GM18951 (cell line): ENCODE measurements around the gene PCNT.

Experiments used
- POLR2A ChIP-seq: IDR thresholded peaks from 4 replicates; pipeline ENCODE4 v1.6.1; 2011; ENCODE audit warnings: mild to moderate bottlenecking; ENCODE audit not compliant: insufficient read length, insufficient read depth; ENCODE audit errors: extremely low read depth
- in situ Hi-C: fragments of 300-500 bp; cut with MboI; formaldehyde crosslinking; loops from one replicate; pipeline ENCODE4 v1.12.0; 2022; ENCODE audit warnings: low sequenced_read_pairs, mixed read lengths, inconsistent platforms; ENCODE audit not compliant: unreplicated experiment

Gene PCNT

GRCh38 chr21:46472246-46472645 is 148.3 kb downstream of the PCNT start:
- TF ChIP-seq POLR2A = no peak
- in situ Hi-C loops = no loop called here

DNA sequence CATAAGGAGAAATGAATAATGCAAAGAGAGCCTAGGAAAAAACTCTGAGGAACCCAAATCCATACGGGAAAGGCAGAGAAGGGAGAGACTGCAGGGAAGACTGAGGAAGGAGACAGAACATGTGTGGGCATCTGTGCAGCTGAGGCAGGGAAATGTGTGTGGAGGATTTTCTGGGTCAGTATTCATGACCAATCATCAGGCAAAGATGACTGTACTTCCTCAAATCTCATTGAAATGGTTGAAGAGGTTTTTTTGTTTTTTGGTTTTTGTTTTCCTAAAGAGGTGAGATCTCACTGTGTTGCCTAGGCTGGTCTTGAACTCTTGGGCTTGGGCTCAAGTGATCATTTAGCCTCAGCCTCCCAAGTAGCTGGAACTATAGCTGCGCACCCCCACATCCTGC is 150.4 kb downstream of the PCNT start:
- in situ Hi-C loops = no loop called here

DNA sequence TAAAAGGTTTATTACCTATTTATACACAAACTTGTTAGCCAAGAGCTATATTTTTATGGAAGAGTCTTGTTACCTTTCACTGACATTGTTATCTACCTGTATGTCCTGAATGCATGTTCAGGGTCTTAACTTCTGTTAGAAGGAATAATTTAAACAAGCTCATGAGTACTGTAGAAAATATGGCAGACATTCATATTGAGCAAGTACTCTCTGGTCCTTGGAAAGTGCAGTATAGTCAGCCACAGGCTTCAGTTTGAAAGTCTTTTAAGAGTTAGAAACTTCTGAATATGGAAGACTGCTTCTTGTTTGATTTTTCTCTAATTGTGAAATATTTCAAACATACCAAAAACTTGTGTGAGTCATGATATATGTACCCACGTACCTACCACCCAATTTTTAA is 151.3 kb downstream of the PCNT start:
- no peak for TF ChIP-seq POLR2A
- in situ Hi-C loops = no loop called here

More for the DNA sequence above, 150.4 kb downstream of the PCNT start:
- TF ChIP-seq POLR2A = no peak

DNA sequence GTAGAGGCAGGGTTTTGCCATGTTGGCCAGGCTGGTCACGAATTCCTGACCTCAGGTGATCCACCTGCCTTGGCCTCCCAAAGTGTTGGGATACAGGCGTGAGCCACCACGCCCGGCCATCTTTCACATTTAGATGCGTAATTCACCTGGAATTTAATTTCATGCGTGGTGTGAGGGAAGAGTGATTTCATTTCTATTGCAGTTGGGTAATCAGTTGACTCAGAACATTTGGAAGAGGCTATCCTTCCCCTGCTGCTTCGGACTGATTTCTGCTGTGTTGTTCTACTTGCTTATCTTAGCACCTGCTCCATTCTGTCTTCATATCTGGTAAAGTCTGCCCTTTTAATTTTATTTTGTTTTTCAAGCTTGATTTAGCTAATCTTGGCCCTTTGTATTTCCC is 153.8 kb downstream of the PCNT start:
- TF ChIP-seq POLR2A = no peak
- in situ Hi-C loops = no loop called here

DNA sequence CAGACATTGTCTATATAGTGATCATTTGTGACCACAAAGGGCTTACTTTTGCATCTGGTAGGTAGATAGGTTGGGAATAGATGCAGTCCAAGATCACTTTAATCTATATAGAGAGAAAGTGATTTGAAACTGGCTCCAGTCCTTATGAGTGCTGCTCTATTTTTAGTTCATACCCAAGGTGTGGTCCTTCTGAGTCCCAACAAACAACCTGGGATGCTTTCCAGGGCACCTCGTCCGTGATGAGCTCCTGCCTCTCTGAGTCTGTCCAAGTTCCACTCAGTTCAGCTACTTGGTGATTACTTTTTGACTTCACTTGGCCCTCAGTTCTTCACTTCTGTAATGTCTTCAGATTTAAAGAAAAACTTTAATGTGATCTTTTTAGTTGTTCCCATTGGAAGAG is 155.0 kb downstream of the PCNT start:
- TF ChIP-seq POLR2A = no peak
- in situ Hi-C loops = no loop called here

- in situ Hi-C loops = no loop called here
Observed at GRCh38 chr21:46480466-46480865, 156.5 kb downstream of the PCNT start.

GRCh38 chr21:46482225-46482845 is 158.4 kb downstream of the PCNT start:
- in situ Hi-C loops = no loop called here
- TF ChIP-seq POLR2A = no peak

More at GRCh38 chr21:46480466-46480865, 156.5 kb downstream of the PCNT start:
- no peak for TF ChIP-seq POLR2A

- in situ Hi-C loops = no loop called here
- no peak for TF ChIP-seq POLR2A
Observed at GRCh38 chr21:46482846-46483231, 158.9 kb downstream of the PCNT start.

DNA sequence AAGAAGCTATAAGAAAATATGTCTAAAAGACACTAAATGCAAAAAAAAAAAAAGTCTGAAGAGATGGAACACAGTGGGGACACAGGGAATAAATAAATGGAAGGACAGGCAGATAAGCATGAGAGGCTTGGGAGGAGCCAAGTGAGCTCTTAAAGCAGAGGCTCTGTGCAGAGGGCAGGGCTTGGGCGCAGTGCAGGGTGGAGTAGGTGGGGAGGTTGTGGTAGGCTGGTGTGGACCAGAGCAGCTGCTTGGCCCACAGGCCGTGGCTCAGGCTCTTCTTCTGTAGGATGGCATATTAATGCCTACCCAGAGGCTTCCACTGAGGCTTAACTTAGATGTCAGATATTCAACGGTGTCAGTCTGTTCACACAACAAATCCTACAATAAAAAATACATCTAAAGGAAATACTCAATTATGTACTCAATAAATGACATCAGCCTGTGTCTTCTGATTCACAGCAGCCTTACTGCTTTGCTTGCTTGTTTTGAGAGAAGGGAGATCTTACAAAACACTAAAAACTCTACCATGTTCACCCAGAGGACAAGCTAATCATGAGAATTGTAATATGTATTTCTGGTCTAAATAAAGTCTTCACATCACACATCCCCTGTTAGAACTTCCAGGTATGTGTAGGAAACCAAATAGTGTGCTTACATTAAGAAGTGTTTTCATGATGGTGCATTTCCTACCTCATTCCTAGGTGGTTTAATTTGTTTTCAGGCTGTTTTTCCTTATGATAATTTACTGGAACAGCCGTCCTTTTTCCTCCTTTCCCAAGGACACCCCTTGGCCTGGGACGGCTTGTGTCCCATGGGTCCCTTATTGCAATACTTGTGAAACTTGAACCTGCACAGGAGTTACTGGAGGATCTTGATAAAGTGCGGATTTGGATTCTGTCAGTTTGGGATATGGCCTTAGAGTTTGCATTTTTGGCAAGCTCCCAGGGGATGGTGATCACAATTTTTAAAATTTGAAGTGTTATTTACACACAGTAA is 159.6 kb downstream of the PCNT start:
- no peak for TF ChIP-seq POLR2A
- in situ Hi-C loops = no loop called here

GRCh38 chr21:46486481-46487126 is 162.6 kb downstream of the PCNT start:
- in situ Hi-C loops = no loop called here
- TF ChIP-seq POLR2A = no peak

- in situ Hi-C loops = no loop called here
- TF ChIP-seq POLR2A = no peak
Observed at GRCh38 chr21:46489162-46489663, 165.3 kb downstream of the PCNT start.

- in situ Hi-C loops = no loop called here
Observed at GRCh38 chr21:46489800-46490199, 165.8 kb downstream of the PCNT start.

DNA sequence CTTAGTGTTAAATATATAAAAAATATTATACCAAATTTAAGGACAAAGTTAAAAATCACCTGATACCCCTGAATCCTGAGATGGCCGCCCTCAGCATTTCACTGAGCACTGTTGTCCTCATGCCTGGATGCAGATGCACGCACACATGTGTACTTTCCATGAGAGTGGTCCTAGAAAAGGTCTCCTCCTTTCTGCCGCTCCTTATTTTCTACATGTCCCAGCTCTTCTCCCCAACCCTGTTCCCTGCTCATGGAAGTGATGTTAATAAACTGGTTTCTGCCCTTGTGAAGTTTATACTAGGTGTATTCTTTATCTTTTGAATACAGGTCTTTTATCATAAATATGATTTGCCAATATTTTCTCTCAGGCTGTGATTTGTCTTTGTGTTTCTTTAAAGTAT is 167.6 kb downstream of the PCNT start:
- no peak for TF ChIP-seq POLR2A
- in situ Hi-C loops = no loop called here

More at GRCh38 chr21:46489800-46490199, 165.8 kb downstream of the PCNT start:
- TF ChIP-seq POLR2A = no peak
